ENCODE measurements around the gene PIGB.
"Not testable (repeated sequence)": the region's sequence is repeated elsewhere in the genome, so short reads cannot be mapped to it uniquely, and the experiment has no call there.

The PIGB gene

DNA sequence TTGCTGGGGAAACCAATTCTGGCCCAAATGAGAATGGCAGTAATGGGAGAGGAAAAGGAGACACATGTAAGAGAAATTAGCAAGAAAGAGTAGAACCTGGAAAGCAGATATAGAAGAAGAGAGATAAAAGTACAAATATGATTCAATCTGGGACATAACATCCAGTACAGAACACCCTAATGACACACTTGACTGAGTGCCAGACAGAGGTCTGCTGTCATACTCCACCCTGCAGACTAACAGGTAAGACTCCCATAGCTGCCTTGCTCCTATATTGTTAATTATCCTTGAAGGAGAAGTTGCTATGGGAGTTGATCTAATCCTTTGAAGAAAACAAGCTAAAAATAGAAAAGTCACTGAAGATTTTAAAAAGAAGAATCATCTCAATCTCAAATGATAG lies 68.0 kb downstream of the PIGB start:
- no peak for DNase-seq

DNA sequence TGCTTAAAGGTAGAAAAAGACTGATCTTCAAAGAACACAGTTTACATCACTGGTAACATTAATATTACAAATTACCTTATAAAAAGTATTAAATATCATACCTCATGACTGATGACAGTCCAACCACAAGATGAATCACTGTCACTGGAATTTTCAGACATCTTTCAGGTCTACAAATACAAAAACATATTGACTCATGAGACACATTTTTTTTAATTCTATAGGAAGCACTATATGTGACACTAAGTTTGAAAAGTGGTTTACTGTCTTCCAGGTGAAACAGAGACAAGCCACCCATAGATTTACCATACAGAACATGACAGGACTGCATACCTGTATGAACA lies 70.2 kb downstream of the PIGB start:
- no peak for DNase-seq

- no peak for DNase-seq
These were observed 75.7 kb downstream of the PIGB start for GRCh38 chr15:55394694-55395093.

- no peak for DNase-seq
These were observed 79.2 kb downstream of the PIGB start for GRCh38 chr15:55398243-55398642.

- DNase-seq: not testable (repeated sequence)
These were observed 81.0 kb downstream of the PIGB start for GRCh38 chr15:55400050-55400449.

DNA sequence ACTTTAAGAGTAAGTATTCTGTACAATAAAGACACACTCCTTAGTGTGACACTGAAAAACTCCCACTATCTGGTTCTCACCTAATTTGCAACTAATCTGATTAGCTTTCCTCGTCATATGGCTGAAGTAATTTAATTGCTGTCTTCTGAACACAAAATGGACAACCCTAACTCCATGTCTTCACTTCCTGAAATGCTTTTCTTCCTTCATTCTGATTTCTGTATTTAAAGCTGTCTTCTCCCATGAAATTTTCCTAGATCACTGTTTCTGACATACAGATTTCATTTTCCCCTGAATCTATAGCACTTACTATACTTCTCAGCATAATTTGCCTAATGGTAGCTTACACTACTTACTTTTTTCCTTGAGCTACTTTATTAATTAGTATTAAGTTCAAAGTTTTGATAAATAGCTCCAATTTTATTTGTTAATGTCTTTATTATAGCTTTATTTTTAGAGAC lies 82.8 kb downstream of the PIGB start:
- DNase-seq: no peak

- no peak for DNase-seq
These were observed 83.7 kb downstream of the PIGB start for GRCh38 chr15:55402707-55403106.

DNA sequence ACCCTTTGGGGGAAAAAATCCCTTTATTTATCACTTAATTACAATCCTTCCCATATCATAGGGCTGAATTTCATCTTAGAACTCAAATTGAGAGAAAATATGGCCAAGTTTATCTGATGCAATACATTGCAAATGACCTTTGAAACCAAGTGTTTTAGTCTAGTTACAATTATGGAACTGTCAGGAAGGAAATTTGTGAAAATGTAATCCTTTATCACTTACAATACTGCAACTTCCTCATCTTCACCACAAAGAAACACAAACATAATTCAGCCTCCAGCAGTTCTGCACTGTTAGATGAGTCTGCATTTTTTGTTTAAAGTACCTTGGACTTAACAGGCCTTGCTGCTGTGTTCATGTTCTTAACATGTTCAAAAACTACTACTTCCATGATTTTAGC lies 84.5 kb downstream of the PIGB start:
- no peak for DNase-seq

Measured in activated CD8-positive, alpha-beta memory T cell treated with anti-CD3 and anti-CD28 coated beads for 24 hours (primary cell).